ENCODE measurements around the gene KCNMB2.

GRCh38 chr3:178526291-178526690, 9.9 kb upstream of the KCNMB2 start:
- no peak for TF ChIP-seq CTCF (IDR thresholded peaks at IDR 0.05)
- no peak for TF ChIP-seq REST (IDR thresholded peaks at IDR 0.05; ENCODE audit: low read depth, low read length)
- no peak for TF ChIP-seq JUND (IDR thresholded peaks at IDR 0.05)
- TF ChIP-seq TCF12 (IDR thresholded peaks at IDR 0.05): no peak
- TF ChIP-seq YY1 (IDR thresholded peaks at IDR 0.05; ENCODE audit: low read depth): no peak
- TF ChIP-seq POLR2AphosphoS5 (IDR thresholded peaks at IDR 0.05; ENCODE audit: low read depth, low read length): no peak
- TF ChIP-seq EZH2phosphoT487 (IDR thresholded peaks at IDR 0.05; ENCODE audit: borderline replicate concordance, low read depth): no peak
- no peak for TF ChIP-seq FOXJ3 (CRISPR knock-in tag; IDR thresholded peaks at IDR 0.05)
- TF ChIP-seq MAX (IDR thresholded peaks at IDR 0.05; ENCODE audit: low read depth): no peak
- no peak for TF ChIP-seq GABPA (IDR thresholded peaks at IDR 0.05; ENCODE audit: low read depth)
- no peak for TF ChIP-seq RFX5 (IDR thresholded peaks at IDR 0.05; ENCODE audit: low read length)

Data from SK-N-SH (cell line).